HS-5 (cell line): ENCODE measurements around the gene SLC24A3.
"Not testable (repeated sequence)": the region's sequence is repeated elsewhere in the genome, so short reads cannot be mapped to it uniquely, and the experiment has no call there.

Source experiments
- DNase-seq: peaks from one replicate; pipeline ENCODE4 v3.0.0-alpha.2; 2012; ENCODE audit warnings: low read depth

Gene SLC24A3

DNA sequence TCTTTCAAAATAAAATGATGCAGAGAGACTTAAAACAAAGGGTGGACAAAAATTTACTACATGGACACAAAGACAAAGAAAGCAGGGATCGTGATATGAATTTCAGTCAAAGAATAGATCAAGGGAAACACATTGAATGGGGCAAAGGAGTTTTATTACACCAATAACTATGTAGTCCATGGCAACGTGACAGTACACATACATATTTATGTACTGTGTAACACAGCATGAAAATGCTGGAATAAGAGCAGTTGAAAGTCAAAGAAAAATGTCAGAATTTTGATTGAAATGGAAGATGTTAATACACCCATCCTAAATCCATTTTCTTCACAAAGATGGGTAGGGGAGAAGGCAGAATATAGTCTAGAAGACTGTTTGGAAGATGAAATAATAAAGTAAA, 536.2 kb downstream of the SLC24A3 start:
- DNase-seq = no peak

DNA sequence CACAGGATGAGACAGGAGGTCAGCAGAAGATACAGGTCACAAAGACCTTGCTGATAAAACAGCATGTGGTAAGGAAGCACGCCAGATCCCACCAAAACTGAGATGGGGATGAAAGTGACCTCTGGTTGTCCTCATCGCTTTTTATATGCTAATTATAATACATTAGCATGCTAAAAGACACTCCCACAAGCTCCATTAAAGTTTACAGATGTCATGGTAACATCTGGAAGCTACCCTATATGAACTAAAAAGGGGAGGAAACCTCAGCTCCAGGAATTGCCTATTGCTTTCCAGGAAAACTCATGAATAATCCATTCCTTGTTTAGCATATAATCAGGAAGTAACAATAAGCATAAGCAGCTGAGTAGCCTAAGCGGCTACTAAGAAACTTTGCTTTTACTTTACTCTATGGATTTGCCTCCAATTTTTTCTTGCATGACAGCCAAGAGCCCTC, 537.2 kb downstream of the SLC24A3 start:
- no peak for DNase-seq

DNA sequence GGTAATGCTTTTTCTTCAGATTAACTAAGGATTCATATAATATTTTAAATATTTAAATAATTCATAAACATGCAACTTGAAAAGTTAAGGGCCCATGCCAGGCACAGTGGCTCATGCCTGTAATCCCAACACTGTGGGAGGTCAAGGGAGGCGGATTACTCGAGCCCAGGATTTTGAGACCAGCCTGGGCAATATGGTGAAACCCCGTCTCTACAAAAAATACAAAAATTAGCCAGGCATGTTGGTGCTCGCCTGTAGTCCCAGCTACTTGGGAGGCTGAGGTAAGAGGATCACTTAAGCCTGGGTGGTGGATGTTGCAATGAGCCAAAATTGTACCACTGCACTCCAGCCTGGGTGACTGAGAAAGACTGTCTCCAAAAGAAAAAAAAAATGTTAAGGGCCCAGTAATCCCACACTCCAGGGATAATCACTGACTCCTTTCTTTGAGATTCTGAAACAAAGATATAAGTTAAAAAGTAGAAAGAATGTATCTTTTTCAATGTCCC, 537.7 kb downstream of the SLC24A3 start:
- no peak for DNase-seq

DNA sequence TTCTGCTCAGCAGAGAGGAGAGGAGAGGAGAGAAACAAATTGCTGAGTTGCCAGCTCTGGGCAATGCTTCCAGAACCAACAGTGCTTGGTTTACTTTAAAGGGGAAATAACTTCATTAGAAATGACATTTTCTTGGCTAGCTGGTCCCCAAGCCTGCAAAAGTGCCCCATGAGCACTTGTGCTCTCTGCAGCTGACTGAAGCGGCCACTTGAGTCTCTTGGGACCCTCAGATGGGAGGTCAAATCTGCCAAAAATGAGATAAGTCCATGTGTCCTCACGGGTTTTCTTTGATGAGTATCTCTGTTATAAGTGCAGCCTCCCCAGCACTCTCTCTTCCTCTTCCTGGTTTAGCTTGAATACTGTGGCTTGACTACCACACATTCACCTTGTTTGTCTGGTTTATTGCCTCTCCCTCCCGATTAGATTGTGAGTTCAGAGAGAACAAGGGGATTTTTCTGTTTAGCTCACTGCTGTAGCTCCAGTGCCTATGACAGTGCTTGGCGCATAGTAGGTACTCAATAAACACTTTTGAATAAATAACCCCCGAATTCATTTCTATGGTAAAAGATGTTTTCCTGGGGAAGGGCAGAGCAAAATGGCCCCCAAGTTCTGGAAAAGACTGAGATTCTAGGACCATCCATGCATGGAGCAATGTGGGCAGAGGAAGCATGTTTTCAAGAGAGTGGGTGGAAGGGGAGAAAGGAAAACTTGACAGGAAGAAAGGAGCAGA, 538.6 kb downstream of the SLC24A3 start:
- no peak for DNase-seq

DNA sequence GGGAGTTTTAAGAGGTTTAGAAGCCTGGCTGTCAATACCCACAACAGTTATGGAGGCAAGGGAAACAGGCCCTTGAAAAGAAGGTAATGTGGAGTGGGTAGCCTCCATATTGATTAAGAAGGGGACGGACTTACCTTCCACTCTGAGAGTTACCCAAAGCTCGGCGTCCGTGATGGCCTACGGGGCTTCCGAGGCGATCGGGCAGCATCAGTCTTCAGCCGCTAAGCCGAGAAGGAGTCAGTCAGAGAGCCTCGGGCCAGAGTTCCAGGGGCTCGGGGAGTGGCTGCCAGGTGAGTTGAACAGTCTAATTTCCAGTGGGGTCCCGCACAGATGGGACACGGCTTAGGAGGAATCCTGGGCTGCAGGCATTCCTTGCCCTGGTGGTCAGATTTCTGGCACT, 541.8 kb downstream of the SLC24A3 start:
- DNase-seq = not testable (repeated sequence)

DNA sequence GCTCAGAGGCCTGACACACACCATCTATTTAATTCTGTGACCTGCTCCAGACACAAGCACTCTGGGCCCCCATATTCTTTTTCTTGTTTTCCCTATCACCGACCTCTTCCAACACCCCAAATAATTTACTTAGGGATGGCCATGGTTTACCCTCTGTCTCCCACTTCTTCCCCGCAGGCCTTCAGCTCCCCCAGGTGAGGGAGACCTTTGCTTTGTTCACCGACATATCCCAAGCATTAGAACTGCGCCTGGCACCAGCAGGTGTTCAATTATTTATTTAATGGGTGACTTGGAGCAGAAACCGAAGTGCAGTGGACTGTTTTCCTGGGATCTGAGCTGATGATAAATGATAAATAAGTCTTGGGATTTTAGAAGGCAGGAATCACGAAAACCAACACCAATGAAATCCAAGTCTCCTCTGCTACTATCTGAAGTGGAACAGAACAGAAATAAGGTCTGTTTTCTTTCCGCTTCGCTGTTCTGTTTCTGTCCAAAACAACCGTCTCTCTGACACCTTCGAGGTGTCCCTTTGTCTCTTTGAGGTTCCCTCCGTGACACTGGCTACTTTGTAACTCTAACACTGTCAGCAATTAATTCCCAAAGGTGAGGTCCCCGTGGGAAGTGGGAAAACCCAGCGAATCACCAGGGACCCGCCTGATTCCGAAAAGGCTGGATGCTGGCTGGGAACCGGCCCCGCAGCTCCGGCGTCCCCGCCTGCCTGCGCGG, 544.5 kb downstream of the SLC24A3 start:
- no peak for DNase-seq

DNA sequence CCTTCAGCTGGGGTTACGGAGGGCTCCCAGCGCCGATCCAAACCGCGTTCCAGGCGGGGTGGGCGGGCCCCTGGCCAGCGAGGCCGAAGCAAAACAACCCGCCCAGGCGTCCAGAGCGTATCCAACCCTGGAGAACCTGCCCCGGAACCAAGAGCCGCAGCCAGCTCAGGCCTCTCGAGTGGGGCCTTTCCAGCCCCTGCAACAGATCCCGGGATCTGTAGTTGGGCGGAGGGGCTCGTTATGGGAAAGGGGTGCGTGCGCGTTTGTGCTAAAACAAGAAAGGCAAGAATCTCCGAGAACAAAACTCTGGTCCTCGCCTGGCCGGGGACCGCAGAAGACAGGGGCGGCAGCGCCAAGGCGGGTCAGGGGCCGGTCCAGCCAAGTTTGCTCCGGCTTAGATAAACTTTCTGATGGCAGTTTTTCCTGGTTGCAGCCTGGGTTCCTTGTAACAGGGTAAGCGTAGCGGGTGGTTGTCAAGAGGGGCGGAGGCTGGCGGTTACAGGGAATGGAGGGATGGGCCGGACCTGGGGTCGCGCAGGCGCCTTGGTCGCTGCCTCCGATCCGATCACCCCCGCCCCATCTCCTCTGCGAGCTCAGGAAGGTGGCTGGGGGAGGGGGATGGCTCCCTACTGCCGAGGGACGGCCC, 545.2 kb downstream of the SLC24A3 start:
- DNase-seq = peak; percentile 36

DNA sequence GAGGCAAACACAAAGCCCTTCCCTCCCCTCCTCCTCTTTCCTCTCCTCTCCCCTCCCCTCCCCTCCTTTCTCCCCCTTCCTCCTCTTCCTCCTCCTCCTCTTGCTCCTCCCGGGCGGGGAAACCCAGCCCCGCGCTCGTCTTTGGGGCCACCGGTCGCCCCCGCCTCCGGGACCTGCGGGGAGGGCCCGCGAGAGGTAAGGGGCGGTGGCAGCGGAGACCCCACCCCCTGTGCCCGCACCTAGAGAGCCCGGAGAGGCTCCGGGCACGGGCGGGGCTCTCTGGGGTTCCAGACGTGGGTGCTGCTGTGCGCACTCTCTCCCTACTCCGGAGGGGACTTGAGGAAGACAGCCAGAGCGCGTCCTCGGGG, 545.7 kb downstream of the SLC24A3 start, which contains the start of gene RIN2:
RIN2 (plus strand) TSS at position 126 of the 368 bp plus-strand sequence. CDS start 131,344 bp downstream, outside the sequence.
- DNase-seq = no peak

DNA sequence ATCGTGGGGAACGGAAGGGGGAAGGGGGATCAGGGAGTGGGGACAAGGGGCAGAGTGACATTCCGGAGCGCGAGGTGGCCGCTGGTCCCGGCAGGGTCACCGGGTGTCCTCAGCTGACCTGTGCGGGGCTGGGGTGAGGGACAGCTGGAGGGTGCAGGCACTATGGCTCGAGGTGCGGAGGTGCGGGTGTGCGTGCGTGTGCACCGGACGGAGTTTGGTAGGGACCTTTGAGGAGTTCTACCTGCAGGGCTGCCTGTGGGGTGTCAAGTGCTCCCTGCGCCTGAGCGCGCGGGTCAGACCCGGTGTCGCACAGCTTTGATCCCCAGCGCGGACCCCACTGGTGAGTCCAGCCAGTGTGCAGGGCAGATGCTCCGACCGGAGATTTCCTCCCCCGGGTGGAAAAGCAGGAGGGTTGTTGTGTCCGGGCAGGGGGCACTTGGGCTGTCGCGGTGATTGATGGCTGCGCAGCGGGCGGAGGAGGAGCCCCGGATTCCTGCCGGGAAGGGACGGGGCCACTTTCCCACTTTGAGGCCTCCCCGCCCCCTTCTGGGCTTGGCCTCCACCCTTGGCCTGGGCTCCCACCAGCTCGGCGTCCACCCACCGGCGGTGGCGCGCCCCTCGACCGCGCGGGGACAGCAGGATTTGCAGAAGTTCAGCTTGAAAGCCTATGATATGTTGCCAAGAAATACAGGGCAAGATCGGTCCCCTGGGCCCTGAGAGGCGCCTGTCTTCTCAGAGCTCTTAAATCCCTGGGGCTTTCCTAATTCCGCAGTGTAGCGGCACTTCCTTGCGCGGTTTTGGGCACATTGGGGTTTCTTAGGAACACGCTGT, 546.3 kb downstream of the SLC24A3 start:
- no peak for DNase-seq

DNA sequence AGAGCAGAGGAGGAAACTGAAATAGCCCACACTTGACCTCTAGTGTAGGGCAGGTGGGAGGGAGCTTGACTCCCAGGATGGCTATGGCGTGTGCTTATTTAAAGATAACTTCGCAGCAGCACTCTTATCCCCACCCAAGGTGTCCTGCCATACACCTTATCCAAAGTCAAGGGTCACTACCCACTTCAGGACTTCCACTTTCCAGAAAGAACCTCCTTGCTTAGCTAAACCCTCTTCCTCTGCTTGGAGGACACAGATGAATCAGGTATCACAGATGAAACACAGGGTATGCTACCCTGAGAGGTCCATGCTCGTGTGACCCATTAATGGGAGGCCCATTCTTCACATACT, 547.9 kb downstream of the SLC24A3 start:
- no peak for DNase-seq

DNA sequence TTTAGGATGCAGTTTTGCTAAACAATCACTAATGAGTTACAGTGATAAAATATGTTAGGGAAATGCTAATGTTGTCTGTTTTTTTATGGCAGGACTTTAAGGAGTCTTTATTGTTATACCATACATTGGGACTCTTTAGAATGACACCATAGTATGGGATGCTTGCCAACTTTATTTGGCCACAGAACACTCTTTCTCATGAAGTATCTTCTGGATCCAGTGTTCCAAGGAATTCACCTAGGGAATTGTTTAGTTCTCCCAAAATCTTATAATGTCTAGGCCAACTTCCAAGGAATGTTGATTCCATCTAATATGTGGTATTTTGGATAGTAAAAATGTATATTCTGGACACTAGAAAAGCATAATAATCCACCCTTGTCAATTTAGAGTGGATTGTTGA, 548.9 kb downstream of the SLC24A3 start:
- DNase-seq = no peak

DNA sequence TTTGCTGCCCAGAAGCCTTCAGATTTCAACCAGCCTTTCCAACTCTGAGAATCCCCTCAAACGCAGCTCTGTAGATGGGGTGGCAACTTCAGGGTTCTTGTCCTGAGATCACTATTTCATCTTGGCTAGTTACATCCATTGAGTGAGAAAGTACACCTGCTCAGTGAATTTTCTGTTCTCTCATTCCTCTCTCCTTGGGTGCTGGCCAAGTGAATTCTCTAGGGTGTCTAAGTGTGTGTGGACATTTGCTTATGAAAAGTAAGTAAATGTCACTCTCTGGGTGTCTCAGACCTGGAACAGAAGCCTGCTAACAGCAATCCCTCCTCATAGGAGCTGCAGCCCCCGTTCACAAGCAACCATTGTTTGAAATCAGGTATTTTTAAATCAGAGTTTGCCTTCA, 549.4 kb downstream of the SLC24A3 start:
- DNase-seq = no peak

DNA sequence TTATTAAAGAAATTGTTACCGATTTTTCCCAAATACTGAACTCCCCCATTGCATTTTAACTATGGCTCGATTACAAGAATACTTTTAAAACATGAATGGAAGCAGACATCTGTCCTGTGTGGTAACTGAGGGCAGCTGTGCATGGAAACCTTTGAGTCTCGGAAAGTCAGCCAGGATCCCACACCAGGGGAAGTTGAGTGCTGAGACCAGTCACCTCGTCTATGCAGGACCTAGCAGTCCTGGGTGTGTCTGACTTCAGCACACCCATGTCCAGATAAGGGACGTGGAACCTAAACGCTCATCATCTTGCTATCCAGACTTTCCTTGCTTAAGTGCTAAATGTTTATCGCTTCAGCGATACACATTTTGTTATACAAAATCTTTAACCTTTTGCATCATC, 551.8 kb downstream of the SLC24A3 start:
- DNase-seq = no peak

DNA sequence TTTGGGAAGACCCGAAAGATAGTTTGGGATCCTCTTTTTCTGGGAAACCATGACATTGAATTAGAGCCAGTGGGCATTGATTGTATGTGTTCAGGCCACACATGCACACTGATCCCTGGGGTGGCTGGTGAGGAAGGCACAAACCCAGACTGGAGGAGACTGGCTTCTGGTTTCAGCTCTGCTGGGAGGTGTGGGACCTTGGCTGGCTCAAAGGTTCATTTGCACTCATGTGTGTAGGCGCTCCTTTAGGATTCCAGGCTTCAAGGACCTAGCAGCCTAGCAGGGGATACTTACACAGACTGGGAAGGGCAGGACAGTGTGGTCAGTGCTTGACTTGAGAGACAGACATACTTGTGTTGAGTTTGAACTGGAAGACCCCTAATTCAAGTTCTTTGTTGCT, 552.8 kb downstream of the SLC24A3 start:
- DNase-seq = no peak

DNA sequence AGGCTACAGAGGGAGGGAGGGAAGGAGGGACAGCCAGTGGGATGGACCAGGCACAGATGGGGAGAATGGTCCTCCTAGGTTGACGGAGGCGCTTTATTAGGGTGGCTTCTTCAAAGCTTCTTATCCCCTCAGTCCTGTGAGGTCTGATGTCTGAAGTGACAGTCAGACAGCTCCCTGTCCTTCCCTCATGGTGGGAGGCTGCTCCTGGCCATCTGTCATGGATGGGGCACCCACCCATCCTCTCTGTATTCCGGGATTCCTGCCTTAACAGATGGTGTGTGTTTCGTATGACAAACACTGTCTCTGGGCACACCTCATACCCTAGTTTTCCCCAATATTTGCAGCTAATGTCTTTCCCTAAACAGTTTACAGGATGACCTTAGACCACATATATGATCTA, 553.5 kb downstream of the SLC24A3 start:
- DNase-seq = no peak

DNA sequence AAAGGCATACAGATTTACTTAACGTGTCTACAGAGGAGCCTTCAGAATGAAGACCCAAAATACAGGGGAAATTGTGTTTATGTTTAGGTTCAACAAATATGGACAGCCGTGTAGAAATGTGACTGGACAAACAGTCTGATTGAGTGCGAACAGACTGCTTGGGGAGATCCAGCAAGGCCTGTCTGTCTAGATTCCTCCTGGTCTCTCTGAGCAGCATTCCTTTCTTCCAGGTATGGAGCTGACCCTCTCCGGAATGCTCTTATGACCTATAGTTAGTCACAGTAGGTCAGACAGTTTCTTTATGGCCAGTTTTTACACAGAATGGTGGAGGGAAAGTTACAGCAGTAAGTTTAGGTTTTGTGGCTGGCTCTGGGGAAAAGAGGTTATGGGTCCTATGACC, 554.6 kb downstream of the SLC24A3 start:
- no peak for DNase-seq

DNA sequence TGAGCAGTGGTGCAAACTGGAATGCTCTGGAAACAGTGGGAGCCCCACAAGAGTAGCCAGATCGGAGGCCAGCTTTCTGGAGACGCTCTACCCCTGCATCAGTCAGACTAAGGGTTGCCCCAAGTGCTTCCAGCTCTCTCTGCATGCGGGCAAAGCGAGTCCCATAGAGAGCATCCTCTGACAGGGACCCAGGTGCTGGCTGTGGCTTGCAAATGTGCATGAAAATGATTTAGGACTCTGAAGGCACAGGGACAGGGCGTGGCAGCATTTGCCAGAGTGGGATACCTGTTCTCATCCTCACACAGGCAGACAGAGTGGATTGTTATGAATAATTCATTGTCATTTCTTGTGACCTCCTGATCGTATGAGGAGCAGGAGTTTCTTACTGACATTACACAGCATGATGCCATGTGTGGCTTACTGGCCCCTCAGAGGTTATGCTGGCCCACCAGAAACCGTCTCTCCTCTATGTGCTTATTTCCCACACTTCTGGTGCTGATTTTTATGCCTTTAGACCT, 555.9 kb downstream of the SLC24A3 start:
- DNase-seq = no peak

DNA sequence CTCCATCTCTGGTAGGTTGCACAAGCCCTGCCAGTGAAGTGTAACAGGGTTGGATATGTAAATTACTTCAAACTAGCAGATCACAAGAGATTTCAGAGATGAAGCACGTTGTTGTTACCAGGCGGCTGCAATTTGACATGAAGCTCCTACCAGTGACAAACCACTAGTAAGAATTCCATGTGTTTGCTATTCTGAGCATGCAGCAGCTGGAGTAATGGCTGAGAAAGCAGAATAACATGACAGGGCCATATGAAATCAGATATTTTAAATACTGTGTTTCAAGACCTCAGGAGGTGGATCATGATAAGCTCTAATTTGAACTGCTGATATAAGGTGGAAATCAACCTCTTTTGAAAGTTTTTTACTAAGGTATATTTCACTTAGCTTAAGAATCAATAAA, 557.1 kb downstream of the SLC24A3 start:
- no peak for DNase-seq

DNA sequence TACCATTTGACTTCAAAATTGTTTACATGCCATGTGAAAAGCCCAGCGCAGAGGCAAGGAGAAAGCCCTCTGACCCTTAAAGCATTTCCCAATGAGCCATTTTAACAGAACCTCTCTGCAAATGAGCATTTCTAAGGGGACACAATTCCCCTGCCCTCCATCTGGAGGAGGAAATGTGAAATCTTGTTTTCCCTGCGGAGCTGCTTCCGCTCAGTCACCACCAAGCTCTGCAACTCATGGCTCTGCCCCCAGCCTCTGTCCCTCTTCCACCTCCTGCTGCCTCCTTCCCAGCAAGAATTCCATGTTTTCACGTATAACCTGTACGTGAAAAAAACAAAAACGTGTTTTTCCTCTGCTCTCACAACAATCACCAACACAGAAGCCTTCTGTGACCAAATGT, 557.9 kb downstream of the SLC24A3 start:
- no peak for DNase-seq

DNA sequence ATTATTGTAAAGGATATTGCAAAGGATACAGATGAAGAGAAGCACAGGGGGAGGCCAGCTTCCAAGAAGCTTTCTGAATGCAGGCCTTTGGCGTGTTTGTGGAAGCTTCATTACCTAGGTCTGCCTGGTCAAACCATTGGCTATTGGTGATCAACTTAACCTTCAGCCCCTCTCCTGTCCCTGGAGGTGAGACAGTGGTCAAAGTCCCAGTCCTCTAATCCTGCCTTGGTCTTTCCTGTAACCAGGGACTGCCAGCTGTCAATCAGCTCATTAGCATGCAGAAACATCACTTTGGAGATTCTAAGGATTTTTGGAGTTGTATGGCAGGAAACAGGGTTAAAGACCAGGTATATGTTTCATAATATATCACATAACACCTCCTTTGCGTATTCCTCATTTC, 558.6 kb downstream of the SLC24A3 start:
- no peak for DNase-seq
